Osteoblast (primary cell): ENCODE data around the gene USP6NL. TPM values are rescaled to one million over a fixed set of nuclear protein-coding genes. Genes with fewer than 3 reads are reported as not detected.

ENCODE experiments used
- DNase-seq: peaks from one replicate; pipeline ENCODE4 v3.0.0; 2011; ENCODE audit warnings: low spot score, mixed read lengths; ENCODE audit not compliant: insufficient read length; ENCODE audit errors: missing footprints
- H2AFZ ChIP-seq: 2 replicates; pipeline ENCODE4 v1.6.0; 2011; ENCODE audit warnings: mild to moderate bottlenecking, low read length
- H3K27ac ChIP-seq: 2 replicates; pipeline ENCODE4 v1.5.1; 2011; ENCODE audit warnings: mild to moderate bottlenecking, low read depth, low read length, moderate library complexity
- H3K27me3 ChIP-seq: 2 replicates; pipeline ENCODE4 v1.6.0; 2012; ENCODE audit warnings: mild to moderate bottlenecking, control low read depth, inconsistent platforms, low read length, moderate library complexity; ENCODE audit not compliant: insufficient read depth
- H3K36me3 ChIP-seq: 2 replicates; pipeline ENCODE4 v1.5.1; 2011; ENCODE audit warnings: mild to moderate bottlenecking, low read length, control low read depth, moderate library complexity; ENCODE audit not compliant: insufficient read depth
- H3K4me1 ChIP-seq: 2 replicates; pipeline ENCODE4 v1.5.1; 2011; ENCODE audit warnings: mild to moderate bottlenecking, low read length, control low read depth, moderate library complexity; ENCODE audit not compliant: insufficient read depth
- H3K4me2 ChIP-seq: 2 replicates; pipeline ENCODE4 v1.6.0; 2011; ENCODE audit warnings: mild to moderate bottlenecking, low read length; ENCODE audit not compliant: insufficient read depth
- H3K4me3 ChIP-seq: fragments of 200-600 bp; sonication (generic); 3 replicates; pipeline ENCODE4 v1.5.1; 2012; ENCODE audit warnings: mild to moderate bottlenecking, low read length, inconsistent platforms; ENCODE audit not compliant: insufficient read depth
- H3K79me2 ChIP-seq: 2 replicates; pipeline ENCODE4 v1.6.0; 2012; ENCODE audit warnings: mild to moderate bottlenecking, low read length, control low read depth, inconsistent platforms; ENCODE audit not compliant: insufficient read depth
- H3K9me3 ChIP-seq: 2 replicates; pipeline ENCODE4 v1.5.1; 2011; ENCODE audit warnings: low read depth, low read length, control low read depth
- H4K20me1 ChIP-seq: 2 replicates; pipeline ENCODE4 v1.6.0; 2012; ENCODE audit warnings: mild to moderate bottlenecking, low read length, control low read depth; ENCODE audit not compliant: insufficient read depth
- CTCF ChIP-seq: IDR thresholded peaks from 2 replicates; pipeline ENCODE4 v1.5.1; 2011; ENCODE audit warnings: mild to moderate bottlenecking, low read depth, low read length, moderate library complexity; ENCODE audit errors: extremely low read depth
- total RNA-seq: library from RNA; depleted of rRNA; stranded (reverse); fragments of >200 nt; gene quantifications from 2 replicates; pipeline ENCODE4 v1.2.3, GENCODE V29; 2012

USP6NL gene
- total RNA-seq, 1 donor = 13.8 TPM

GRCh38 chr10:11404901-11405300 is 206.5 kb downstream of the USP6NL start:
- no peak for TF ChIP-seq CTCF

More at GRCh38 chr10:11404901-11405300, 206.5 kb downstream of the USP6NL start:
- H3K79me2 ChIP-seq = no peaks in the 10 kb centered on the region
- no peak for DNase-seq
- no peaks in the 10 kb centered on the region for H3K36me3 ChIP-seq
- H3K27ac ChIP-seq = no peak overlapping the region
- no peak overlapping the region for H3K4me2 ChIP-seq
- no peak overlapping the region for H2AFZ ChIP-seq
- H3K4me3 ChIP-seq = no peak overlapping the region
- H3K27me3 ChIP-seq = no peaks in the 10 kb centered on the region
- H4K20me1 ChIP-seq = no peaks in the 10 kb centered on the region
- no peaks in the 10 kb centered on the region for H3K9me3 ChIP-seq
- no peaks in the 10 kb centered on the region for H3K4me1 ChIP-seq

Other genes starting within 250 kb of the USP6NL start
- 0.36 and 13.8 TPM in 2 replicates for gene ECHDC3, start 130.7 kb upstream of the USP6NL start, total RNA-seq
- gene PROSER2, start 211.7 kb upstream of the USP6NL start, total RNA-seq = 4.4 and 6.9 TPM in 2 replicates